Measurements from ENCODE around the gene GNA15. TPM values are rescaled to one million over a fixed set of nuclear protein-coding genes. Genes with fewer than 3 reads are reported as not detected.

Gene GNA15
- polyA plus RNA-seq, 3 donors, result 38.7 to 45.0 (median 41.3) TPM

- no peaks in the 10 kb centered on the region for H3K9me3 ChIP-seq (replicated peaks in 1 of 2; ENCODE audit: control insufficient read depth in 1 of 2, insufficient read depth in 1 of 2, low read length in 2 of 2)
- H3K27me3 ChIP-seq (ENCODE audit: control insufficient read depth in 2 of 2, insufficient read depth in 2 of 2, low read length in 2 of 2), result no peaks in the 10 kb centered on the region
- peaks cover 8% of the 10 kb centered on the region for H3K4me1 Mint-ChIP-seq
- H3K4me2 ChIP-seq (replicated peaks; ENCODE audit: extremely low read depth, low read length, poor library complexity, severe bottlenecking), result no peak overlapping the region
- no peaks in the 10 kb centered on the region for H3K79me2 ChIP-seq (ENCODE audit: insufficient read depth, low read length)
- no peak overlapping the region for H3K9ac ChIP-seq (ENCODE audit: insufficient read depth, low read length, poor library complexity, severe bottlenecking)
- peaks cover 3 to 20% (median 7%) of the 10 kb centered on the region in 3 donors for H3K27me3 Mint-ChIP-seq (ENCODE audit: low read depth in 3 of 3)
- intact Hi-C loops (cut with micrococcal nuclease), result loop anchor here in 1 of 2 donors (10.0 kb wide), 1 partner anchor 153 kb away; no protein-coding TSS in a partner anchor
- 92% methylated on average over 2 of the region's 7 CpGs for WGBS (ENCODE audit: insufficient coverage)
- TF ChIP-seq, protein P1, sequence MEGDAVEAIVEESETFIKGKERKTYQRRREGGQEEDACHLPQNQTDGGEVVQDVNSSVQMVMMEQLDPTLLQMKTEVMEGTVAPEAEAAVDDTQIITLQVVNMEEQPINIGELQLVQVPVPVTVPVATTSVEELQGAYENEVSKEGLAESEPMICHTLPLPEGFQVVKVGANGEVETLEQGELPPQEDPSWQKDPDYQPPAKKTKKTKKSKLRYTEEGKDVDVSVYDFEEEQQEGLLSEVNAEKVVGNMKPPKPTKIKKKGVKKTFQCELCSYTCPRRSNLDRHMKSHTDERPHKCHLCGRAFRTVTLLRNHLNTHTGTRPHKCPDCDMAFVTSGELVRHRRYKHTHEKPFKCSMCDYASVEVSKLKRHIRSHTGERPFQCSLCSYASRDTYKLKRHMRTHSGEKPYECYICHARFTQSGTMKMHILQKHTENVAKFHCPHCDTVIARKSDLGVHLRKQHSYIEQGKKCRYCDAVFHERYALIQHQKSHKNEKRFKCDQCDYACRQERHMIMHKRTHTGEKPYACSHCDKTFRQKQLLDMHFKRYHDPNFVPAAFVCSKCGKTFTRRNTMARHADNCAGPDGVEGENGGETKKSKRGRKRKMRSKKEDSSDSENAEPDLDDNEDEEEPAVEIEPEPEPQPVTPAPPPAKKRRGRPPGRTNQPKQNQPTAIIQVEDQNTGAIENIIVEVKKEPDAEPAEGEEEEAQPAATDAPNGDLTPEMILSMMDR (IDR thresholded peaks at IDR 0.05), result no peak
- H3K36me3 Mint-ChIP-seq, result no peaks in the 10 kb centered on the region
- H3K4me1 ChIP-seq (ENCODE audit: control insufficient read depth in 1 of 2, insufficient read depth in 2 of 2, low read length in 2 of 2), result peaks cover 7 to 10% of the 10 kb centered on the region in 2 donors
- no peak overlapping the region for H2AFZ ChIP-seq (ENCODE audit: insufficient read depth, low read depth, low read length, poor library complexity, severe bottlenecking)
- DNase-seq, result no peak
- H3K4me3 Mint-ChIP-seq, result no peak overlapping the region
- H3K36me3 ChIP-seq (replicated peaks in 1 of 2; ENCODE audit: control insufficient read depth in 1 of 2, insufficient read depth in 2 of 2, low read length in 2 of 2), result no peaks in the 10 kb centered on the region
- H3K27ac Mint-ChIP-seq, result no peak overlapping the region
- H4K20me1 ChIP-seq (ENCODE audit: insufficient read depth, low read length), result peaks cover 22% of the 10 kb centered on the region
- H3K4me3 ChIP-seq (replicated peaks in 1 of 3; ENCODE audit: low read depth in 2 of 3, low read length in 3 of 3), result no peak overlapping the region
- peaks cover 0 to 6% (median 0%) of the 10 kb centered on the region in 7 donors for H3K9me3 Mint-ChIP-seq
- no peak overlapping the region for H3K27ac ChIP-seq (ENCODE audit: low read depth in 1 of 2, low read length in 2 of 2)
Measured at GRCh38 chr19:3107658-3108057, 28.2 kb upstream of the GNA15 start.

- H3K36me3 ChIP-seq (replicated peaks in 1 of 2; ENCODE audit: control insufficient read depth in 1 of 2, insufficient read depth in 2 of 2, low read length in 2 of 2), result no peaks in the 10 kb centered on the region
Measured at GRCh38 chr19:3108775-3109174, 27.1 kb upstream of the GNA15 start.

More at GRCh38 chr19:3108775-3109174, 27.1 kb upstream of the GNA15 start:
- peaks cover 22% of the 10 kb centered on the region for H4K20me1 ChIP-seq (ENCODE audit: insufficient read depth, low read length)
- H3K4me3 ChIP-seq (replicated peaks in 1 of 3; ENCODE audit: low read depth in 2 of 3, low read length in 3 of 3), result no peak overlapping the region
- no peak overlapping the region for H3K4me2 ChIP-seq (replicated peaks; ENCODE audit: extremely low read depth, low read length, poor library complexity, severe bottlenecking)
- no peak overlapping the region for H3K27ac ChIP-seq (ENCODE audit: low read depth in 1 of 2, low read length in 2 of 2)
- peak; percentile 51 to 70 (median 68) for DNase-seq
- no peaks in the 10 kb centered on the region for H3K27me3 ChIP-seq (ENCODE audit: control insufficient read depth in 2 of 2, insufficient read depth in 2 of 2, low read length in 2 of 2)
- no peaks in the 10 kb centered on the region for H3K79me2 ChIP-seq (ENCODE audit: insufficient read depth, low read length)
- Mint-ChIP-seq H3K27ac (peak overlapping the region in 1 of 7 donors; percentile 78), H3K9me3 (peaks cover 0 to 6% (median 0%) of the 10 kb centered on the region in 7 donors), H3K27me3 (ENCODE audit: low read depth in 3 of 3) (peaks cover 3 to 16% (median 6%) of the 10 kb centered on the region in 3 donors), H3K4me1 (peaks cover 6% of the 10 kb centered on the region), H3K36me3 (no peaks in the 10 kb centered on the region), H3K4me3 (no peak overlapping the region)
- intact Hi-C loops (cut with micrococcal nuclease), result loop anchor here in 1 of 2 donors (10.0 kb wide), 1 partner anchor 154 kb away; no protein-coding TSS in a partner anchor
- TF ChIP-seq, protein P1 (IDR thresholded peaks at IDR 0.05), result peak; percentile 94
- WGBS (ENCODE audit: insufficient coverage), result 100% methylated on average over 1 of the region's 5 CpGs
- no peak overlapping the region for H3K9ac ChIP-seq (ENCODE audit: insufficient read depth, low read length, poor library complexity, severe bottlenecking)
- no peaks in the 10 kb centered on the region for H3K9me3 ChIP-seq (replicated peaks in 1 of 2; ENCODE audit: control insufficient read depth in 1 of 2, insufficient read depth in 1 of 2, low read length in 2 of 2)
- H2AFZ ChIP-seq (ENCODE audit: insufficient read depth, low read depth, low read length, poor library complexity, severe bottlenecking), result no peak overlapping the region
- peaks cover 6 to 7% of the 10 kb centered on the region in 2 donors for H3K4me1 ChIP-seq (ENCODE audit: control insufficient read depth in 1 of 2, insufficient read depth in 2 of 2, low read length in 2 of 2)
